Fibroblast of gingiva (primary cell): ENCODE measurements around the gene HMGCR.

Experiments used
- DNase-seq: peaks from one replicate; pipeline ENCODE4 v3.0.0-alpha.2; 2011; ENCODE audit warnings: low read depth

Gene HMGCR

DNA sequence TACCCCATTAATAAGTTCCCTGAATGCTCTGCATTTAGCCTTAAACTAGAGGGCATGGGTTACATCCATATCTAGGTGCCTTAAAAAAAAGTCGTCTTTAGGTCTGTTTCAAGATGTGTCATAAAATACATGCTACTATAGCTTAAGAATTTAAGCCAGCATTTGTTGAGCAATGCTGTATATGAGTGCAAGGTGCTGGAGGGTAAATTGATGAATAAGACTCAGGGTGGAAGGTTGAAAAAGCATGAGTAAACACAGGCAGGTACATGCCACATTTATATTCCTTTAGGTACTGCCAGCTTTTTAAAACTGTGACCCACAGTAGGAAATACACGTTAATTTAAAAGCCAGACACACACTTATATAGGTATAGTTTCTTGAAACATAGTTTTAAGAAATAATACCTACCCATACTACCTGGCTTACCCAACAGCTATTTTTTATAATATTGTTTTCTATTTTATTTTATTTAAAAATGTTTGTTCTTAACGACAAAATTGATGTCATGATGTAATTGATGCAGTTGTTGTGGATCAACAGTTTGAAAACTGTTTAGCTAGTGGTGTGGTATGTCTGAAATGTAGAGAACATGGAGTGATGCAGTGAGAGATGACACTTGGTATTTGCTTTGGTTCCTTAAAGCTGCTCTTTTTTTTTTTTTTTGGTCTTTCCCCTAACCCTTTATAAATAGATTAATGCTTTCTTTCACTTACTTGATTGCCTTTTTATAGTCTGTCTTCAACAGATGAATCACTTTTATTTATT, 3.9 kb downstream of the HMGCR start:
- no peak for DNase-seq

DNA sequence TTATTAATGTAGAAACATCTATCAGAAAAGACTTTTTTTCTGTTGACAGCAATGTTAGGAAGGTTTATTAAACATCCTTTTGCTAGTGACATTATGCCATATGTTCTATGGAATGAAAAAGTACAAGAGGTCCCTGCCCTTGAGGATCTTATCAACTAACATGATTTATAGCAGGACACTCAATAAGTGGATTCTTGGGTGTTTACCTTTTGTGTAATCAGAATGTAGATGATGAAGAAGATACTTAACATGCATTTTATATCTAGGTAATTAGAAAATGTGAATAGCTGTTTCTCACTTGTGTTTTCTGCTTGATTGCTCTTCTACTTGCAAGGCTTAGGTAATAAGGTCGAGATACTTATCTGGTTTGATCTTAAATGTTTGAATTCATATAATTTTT, 4.9 kb downstream of the HMGCR start:
- no peak for DNase-seq

DNA sequence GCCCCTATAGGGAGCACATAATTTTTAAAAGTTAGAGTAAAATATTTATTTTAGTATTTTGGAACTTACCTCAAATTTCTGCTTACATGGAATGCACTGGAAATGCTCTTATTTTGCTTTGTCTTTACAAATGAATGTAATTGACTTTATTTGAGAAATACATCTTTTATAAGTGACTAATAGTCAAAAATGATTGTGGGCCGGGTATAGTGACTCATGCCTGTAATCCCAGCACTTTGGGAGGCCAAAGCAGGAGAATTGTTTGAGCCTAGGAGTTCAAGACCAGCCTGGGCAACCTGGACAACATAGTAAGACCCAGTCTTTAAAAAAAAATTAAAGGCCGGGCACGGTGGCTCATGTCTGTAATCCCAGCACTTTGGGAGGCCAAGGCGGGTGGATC, 5.8 kb downstream of the HMGCR start:
- DNase-seq: no peak

DNA sequence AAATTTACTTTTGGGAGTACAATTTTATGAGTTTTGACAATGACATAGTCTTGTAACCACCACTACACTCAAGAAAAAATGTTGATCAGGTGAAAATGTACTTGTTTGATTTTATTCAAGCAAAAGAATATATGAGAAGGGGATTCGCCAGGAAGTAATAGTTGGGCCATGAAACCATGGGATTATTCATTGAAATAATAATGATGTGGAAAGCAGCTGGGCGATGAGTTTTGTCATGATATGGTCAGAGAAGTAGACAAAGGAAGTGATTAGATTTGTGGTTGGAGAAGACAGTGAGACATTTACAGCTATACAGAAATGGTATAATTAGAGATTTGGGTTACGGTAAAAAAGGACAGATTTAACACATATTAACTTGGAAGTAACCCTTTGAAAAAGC, 11.2 kb downstream of the HMGCR start:
- DNase-seq: no peak

DNA sequence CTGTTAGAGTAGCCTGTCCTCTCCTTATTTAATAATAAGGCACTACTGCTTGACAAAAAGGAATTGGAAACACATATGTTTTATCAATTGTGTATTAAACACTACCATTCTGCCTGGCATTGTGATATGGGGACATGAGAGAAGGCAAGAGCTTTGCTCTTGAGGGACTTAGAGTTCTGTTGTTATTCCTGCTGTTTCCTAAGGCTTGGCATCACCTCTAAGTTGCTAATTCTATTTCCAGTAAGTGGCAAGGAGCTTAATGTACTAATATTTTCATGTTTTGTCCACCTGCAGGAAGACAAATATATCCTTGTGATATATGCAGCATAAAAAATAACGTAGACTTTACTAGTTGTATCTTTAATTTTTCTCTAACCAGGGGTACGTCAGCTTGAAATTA, 12.6 kb downstream of the HMGCR start:
- DNase-seq: no peak

DNA sequence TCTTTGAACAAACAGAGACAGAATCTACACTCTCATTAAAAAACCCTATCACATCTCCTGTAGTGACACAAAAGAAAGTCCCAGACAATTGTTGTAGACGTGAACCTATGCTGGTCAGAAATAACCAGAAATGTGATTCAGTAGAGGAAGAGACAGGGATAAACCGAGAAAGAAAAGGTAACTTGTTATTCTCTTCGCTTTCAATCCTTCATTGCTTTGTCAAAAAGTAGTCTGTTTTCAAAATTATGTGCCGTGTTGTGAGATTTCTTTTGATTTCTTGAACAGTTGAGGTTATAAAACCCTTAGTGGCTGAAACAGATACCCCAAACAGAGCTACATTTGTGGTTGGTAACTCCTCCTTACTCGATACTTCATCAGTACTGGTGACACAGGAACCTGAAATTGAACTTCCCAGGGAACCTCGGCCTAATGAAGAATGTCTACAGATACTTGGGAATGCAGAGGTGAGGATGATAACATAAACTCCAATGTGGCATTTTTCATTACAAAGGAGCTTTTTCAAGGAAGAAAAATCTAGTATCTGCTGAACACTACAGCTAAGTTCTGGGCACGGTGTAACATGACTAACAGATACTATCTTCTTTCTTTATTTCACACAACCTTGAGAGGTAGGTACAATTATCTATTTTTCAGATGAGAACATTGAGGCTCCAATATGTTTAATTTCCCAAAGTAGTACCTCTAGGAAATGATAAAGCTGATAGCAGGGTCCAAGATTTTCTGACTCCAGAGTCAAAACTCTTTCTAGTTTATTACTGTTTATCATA, 14.3 kb downstream of the HMGCR start:
- no peak for DNase-seq

DNA sequence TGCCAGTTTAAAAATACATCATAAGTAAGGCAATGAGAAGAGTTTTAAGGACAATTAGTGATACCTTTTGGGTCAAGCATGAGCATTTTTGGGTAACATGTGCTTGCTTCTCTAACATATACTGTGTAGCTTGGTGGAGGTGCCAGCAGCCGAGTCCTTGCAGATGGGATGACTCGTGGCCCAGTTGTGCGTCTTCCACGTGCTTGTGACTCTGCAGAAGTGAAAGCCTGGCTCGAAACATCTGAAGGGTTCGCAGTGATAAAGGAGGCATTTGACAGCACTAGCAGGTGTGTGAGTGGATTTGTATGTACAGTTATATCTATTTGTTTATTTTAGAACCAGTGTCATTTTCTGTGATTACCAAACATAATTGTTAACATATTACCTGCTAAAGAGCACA, 18.2 kb downstream of the HMGCR start:
- no peak for DNase-seq

DNA sequence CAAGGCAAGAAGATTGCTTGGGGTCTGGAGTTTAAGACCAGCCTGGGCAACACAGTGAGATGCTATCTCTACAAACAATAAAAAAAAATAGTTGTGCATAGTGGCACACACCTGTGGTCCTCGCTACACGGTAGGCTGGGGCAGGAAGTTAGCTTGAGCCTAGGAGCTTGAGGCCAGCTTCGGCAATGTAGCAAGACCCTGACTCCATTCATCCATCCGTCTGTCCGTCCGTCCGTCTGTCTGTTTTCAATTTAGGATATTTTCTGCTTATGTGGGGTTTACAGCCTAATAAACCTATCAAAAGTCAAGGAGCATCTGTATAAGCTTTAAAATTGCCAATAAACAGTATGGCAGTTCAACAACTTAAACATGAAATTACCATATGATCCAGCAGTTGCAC, 19.7 kb downstream of the HMGCR start:
- no peak for DNase-seq

DNA sequence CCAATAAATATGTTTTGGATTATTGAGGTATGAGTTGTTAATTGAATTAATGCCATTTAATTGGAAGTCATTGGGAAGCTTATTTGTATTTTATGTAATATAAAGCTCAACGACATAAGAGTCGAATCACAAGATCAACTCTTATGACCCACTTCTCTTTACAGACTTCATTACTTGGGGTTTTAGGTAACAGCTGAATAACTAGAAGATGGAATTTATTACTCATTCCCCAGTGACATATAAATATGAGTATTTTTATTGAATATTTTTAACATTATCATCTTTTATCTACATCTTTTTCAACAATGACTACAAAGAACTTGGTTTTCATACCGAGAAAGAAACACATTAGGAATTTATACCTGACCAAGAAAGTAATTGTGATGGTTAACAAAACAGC, 21.1 kb downstream of the HMGCR start:
- DNase-seq: no peak

DNA sequence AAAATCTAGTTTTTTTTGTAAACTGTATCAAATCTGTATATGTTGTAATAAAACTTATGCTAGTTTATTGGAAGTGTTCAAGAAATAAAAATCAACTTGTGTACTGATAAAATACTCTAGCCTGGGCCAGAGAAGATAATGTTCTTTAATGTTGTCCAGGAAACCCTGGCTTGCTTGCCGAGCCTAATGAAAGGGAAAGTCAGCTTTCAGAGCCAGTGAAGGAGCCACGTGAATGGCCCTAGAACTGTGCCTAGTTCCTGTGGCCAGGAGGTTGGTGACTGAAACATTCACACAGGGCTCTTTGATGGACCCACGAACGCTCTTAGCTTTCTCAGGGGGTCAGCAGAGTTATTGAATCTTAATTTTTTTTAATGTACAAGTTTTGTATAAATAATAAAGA, 24.3 kb downstream of the HMGCR start:
- no peak for DNase-seq

DNA sequence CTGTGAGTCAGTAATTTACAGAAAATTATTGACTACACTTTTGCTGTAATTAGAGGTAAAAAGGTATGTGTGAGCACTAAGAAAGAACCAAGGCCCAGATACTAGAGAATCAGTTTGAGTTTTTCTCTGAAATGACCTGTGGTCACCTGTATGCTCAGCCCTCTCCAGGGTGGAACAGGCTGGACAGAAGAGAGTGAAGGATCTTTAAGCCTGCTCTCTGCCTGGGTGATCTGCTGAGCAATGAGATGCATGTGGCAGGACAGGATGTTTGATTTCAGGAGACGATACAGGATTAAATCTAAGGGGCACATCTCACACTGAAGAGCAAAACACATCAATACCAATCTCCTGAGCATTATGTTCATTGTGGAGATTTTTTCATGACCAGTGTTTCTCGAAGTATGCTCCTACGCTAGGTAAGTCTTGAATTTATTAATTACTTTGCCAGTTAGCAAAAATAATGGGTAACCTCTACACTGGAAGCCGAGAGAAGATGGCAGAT, 25.5 kb downstream of the HMGCR start:
- DNase-seq: no peak

DNA sequence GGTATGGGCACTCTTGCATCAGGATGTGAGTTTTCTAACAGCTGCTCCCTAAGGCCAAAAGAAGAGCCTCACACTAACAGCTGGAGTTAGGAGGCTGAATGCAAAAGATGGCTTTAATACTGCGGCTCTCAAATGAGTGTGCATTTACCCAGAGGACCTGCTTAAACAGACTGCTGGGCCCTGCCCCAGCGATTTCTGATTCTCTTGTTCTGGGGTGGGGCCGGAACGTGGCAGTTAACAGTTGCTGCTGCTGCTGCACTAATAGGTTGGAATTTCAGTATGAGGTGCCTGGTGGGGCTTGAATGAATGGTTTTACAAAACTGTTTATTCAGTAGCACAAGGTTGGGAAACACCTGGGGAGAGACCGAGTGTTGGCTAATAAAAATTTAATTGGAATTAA, 26.1 kb downstream of the HMGCR start:
- DNase-seq: no peak

DNA sequence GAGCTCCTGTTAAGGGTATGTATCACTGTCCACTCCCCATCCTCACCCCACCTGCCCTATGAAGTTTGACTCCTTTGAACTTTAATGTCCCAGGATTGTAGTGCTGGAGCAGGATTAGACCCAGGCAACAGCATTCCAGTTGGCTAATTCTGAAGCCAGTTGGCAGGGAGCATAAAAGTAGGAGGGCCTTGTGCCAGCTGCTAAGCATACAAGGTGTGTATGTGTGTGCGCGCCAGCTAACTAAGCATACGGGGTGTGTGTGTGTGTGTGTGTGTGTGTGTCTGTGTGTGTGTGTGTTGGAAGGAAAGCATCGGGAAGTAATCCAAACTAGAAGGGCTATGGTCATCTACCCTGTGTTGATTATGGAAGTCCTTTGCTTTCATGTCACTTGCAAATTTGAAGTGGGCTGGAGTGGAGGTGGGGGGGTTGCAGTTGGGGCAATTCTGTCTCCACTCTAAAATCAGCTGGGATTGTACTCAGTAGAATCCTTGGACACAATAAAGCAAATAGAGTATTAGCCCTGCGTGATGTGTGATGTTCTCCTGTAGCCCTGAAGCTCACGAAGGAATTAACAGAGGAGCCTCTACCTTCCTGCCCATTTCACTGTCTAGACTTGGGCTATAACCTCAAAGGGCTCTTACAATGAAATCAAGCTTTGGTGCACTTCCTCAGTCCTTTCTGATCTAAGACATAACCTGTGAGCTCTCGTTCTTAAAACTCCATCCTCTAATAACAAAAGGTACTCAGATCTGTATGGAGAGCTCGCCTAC, 26.9 kb downstream of the HMGCR start:
- peak; percentile 23 for DNase-seq

DNA sequence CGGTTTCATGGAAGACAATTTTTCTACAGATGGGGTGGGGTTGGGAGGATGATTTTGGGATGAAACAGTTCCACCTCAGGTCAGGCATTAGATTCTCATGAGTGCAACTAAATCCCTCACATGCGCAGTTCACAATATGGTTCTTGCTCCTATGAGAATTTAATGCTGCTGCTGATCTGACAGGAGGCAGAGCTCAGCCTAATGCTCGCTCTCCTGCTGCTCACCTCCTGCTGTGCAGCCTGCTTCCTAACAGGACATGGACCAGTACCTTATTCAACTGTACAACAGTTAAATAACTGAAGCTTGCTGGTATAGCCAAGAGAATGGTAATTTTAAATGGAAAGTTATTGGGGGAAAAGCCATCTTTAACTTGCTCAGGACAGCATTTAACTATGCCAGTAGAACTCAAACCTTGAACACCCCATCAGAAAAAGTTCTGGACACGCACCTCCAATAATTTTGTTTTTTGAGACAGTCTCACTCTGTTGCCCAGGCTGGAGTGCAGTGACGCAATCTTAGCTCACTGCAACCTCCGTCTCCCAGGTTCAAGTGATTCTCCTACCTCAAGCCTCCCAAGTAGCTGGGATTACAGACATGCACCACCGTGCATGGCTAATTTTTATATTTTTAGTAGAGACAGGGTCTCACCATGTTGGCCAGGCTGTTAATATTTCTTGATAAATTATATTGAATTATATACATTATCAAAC, 27.7 kb downstream of the HMGCR start:
- no peak for DNase-seq

DNA sequence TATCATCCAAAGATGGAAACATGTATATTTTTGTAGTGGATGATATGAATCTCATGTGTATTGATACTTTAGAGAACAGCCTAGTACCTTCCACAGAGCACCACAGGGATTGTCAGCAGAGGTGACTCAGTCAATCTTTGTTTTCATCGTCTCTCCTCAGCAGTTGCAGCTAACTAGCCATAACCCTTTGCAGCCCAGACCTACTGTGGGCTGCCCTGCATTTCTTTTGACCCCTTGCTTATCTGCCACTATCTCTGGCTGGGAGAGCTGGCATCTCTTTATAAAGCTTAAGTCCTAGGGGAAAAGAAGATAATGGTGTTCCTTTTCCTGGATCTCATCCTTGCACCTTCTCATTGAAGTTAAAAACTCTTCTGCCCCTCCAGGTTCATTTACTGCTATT, 28.7 kb downstream of the HMGCR start:
- no peak for DNase-seq

DNA sequence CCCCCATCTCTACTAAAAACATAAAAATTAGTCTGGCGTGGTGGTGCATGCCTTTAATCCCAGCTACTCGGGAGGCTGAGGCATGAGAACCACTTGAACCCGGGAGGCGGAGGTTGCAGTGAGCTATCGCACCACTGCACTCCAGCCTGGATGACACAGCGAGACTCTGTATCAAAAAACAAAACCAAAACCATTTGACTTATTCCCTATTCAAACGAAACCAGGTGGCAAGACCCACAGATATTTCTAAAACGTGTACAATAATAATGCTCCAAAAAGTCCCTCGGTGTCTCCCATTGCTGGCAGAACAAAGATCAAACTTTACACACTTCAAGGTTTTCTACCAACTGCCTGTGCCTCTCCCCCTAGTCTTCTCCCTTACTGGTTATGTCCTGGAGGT, 29.8 kb downstream of the HMGCR start:
- no peak for DNase-seq

DNA sequence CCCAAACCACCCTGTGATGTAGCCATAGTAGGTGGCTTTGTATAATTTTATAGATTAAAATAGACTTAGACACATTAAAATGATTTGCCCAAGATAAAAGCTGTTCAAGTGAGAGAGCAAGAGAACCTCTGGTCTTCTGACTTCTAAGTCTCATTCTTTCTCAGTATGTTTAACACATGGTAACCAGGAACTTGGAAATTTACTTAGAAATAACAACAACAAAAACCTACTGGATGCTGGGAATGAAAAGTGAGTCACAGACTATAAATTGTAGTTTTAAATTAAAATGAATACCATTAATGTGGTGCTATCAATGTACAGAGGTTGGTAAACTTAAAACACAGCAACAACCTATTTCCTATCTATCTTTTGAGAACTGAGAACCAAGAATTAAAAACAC, 30.4 kb downstream of the HMGCR start:
- peak; percentile 23 for DNase-seq

DNA sequence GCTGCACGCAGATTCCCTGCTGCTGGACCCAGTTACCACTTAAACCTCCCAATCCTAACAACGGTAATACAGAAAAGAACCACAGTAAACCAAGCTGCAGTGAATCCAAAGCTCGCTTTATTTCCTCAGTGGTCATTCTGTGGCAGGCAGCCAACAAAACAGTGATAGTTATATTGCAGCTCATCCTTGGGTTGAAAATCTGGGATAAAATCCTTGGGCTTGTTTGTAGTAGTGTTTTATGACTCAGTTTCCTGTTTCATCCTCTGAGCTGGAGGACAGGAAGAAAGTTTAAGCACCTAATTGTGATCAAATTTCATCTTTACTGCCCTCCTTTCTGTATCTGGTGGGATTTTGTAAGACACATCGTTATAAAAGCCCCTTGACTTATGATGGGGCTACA, 31.4 kb downstream of the HMGCR start:
- DNase-seq: no peak

DNA sequence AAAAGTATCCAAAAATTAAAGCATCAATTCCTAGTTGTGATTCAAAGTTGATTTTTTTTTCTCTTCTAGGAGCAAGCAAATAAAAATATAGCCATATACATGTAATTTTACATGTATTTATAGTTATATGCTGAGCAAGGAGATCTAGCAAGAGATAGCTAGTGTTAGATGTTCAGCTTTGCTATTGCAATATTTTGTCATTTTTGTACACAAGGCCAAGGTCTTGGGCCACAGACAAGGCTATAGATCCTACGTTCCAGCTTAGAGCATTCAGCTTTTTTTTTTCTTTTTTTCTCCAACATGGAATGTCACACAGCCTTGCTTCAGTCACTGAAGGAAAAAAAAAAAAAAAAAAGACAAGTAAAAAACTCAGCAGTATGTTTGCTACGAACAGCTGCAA, 36.8 kb downstream of the HMGCR start:
- DNase-seq: no peak

DNA sequence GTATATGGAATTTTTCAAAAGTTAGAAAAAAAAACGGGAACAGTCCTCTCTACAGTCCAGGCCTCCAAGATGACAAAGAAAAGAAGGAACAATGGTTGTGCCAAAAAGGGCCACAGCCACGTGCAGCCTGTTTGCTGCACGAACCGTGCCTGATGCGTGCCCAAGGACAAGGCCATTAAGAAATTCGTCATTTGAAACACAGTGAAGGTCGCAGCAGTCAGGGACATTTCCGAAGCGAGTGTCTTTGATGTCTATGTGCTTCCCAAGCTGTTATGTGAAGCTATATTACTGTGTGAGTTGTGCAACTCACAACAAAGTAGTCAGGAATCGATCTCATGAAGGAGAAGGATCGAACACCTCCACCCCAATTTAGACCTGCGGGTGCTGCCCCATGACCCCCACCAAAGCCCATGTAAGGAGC, 37.4 kb downstream of the HMGCR start:
- DNase-seq: no peak

DNA sequence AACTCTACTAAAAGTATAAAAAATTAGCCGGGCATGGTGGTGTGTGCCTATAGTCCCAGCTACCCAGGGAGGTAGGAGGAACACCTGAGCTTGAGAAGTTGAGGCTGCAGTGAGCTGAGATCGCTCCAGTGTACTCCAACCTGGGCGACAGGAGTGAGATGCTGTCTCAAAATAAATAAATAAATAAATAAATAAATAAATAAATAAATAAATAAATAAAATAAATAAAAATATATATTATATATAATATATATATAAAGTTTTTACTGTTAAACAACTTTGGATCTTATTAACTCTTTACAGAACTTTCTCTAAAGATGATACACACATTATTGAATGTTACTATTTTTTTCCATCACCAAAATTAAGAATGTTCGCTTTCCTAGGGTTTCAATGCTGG, 38.4 kb downstream of the HMGCR start:
- no peak for DNase-seq

DNA sequence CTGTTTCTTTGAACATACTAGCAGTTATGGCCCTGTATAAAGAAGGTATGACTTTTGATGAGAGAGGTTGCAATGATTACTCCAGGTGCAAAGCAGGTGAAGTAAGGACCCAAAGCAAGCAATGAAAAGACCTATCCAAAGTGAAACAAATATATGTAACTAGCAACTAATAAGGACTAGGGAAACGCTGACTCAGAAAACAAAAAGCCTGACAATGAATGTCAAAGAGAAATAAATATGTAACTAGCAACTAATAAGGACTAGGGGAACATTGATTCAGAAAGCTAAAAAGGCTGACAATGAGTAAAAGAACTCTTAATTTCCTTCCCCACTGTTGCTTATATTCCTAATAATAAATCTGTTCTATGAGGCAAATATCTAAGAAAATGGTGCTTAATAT, 43.1 kb downstream of the HMGCR start:
- no peak for DNase-seq
